HepG2 (cell line): ENCODE measurements around the gene PSMA7. TPM values are rescaled to one million over a fixed set of nuclear protein-coding genes. Genes with fewer than 3 reads are reported as not detected.
A peak's percentile ranks its signal among the peaks of the same experiment; 100 is the strongest.

Experiments used
- CHD4 ChIP-seq: fragments of 200-600 bp; sonication (generic); IDR thresholded peaks from 2 replicates; pipeline ENCODE4 v1.7.0; 2017; ENCODE audit warnings: mild to moderate bottlenecking, low read length, borderline replicate concordance
- IKZF4 ChIP-seq: sonication (generic); formaldehyde crosslinking; IDR thresholded peaks from 2 replicates; pipeline ENCODE4 v1.5.1; 2020; ENCODE audit warnings: borderline replicate concordance, mild to moderate bottlenecking, low read depth, missing genetic modification reagents; ENCODE audit errors: not compliant biosample characterization
- KAT8 ChIP-seq: IDR thresholded peaks from 2 replicates; pipeline ENCODE4 v1.6.1; 2016; ENCODE audit warnings: missing genetic modification reagents, missing compliant biosample characterization
- MTA1 ChIP-seq: sonication (generic); formaldehyde crosslinking; IDR thresholded peaks from 2 replicates; pipeline ENCODE4 v1.4.0; 2020; ENCODE audit warnings: missing genetic modification reagents, mild to moderate bottlenecking, borderline replicate concordance
- PCBP2 ChIP-seq: fragments of 200-400 bp; formaldehyde crosslinking; optimal IDR thresholded peaks from 2 replicates; pipeline ENCODE3; 2018; ENCODE audit warnings: low read length, low read depth; ENCODE audit not compliant: poor library complexity, severe bottlenecking
- PRMT3 ChIP-seq: sonication (generic); formaldehyde crosslinking; IDR thresholded peaks from 2 replicates; pipeline ENCODE4 v1.8.1; 2022; ENCODE audit warnings: low read depth, mild to moderate bottlenecking, moderate library complexity, missing genetic modification reagents, borderline replicate concordance
- RELA ChIP-seq: sonication (generic); formaldehyde crosslinking; IDR thresholded peaks from 2 replicates; pipeline ENCODE4 v1.4.0; 2020; ENCODE audit warnings: missing genetic modification reagents
- SNRNP70 ChIP-seq: fragments of 200-400 bp; formaldehyde crosslinking; IDR thresholded peaks from 2 replicates; pipeline ENCODE4 v1.6.1; 2017; ENCODE audit warnings: mild to moderate bottlenecking, low read depth, low read length, moderate library complexity
- SUZ12 ChIP-seq: fragments of 150-350 bp; IDR thresholded peaks from 2 replicates; pipeline ENCODE4 v1.6.1; 2014; ENCODE audit warnings: low read depth, low read length
- TARDBP ChIP-seq: sonication (generic); formaldehyde crosslinking; IDR thresholded peaks from 2 replicates; pipeline ENCODE4 v1.8.0; 2022; ENCODE audit warnings: mild to moderate bottlenecking, missing genetic modification reagents
- ZBTB7B ChIP-seq: sonication (generic); formaldehyde crosslinking; IDR thresholded peaks from 2 replicates; pipeline ENCODE4 v1.4.0; 2020; ENCODE audit warnings: missing genetic modification reagents
- ZNF121 ChIP-seq: sonication (generic); formaldehyde crosslinking; IDR thresholded peaks from 2 replicates; pipeline ENCODE4 v1.5.0; 2020; ENCODE audit warnings: mild to moderate bottlenecking, missing genetic modification reagents
- ZNF234 ChIP-seq: sonication (generic); formaldehyde crosslinking; conservative IDR thresholded peaks from 2 replicates; pipeline ENCODE4 v1.5.1; 2020; ENCODE audit warnings: mild to moderate bottlenecking, missing genetic modification reagents
- ZNF30 ChIP-seq: sonication (generic); formaldehyde crosslinking; IDR thresholded peaks from 2 replicates; pipeline ENCODE4 v1.5.0; 2020; ENCODE audit warnings: mild to moderate bottlenecking, missing genetic modification reagents
- ZNF333 ChIP-seq: sonication (generic); formaldehyde crosslinking; IDR thresholded peaks from 2 replicates; pipeline ENCODE4 v1.4.0; 2020; ENCODE audit warnings: mild to moderate bottlenecking, missing genetic modification reagents, borderline replicate concordance
- ZNF496 ChIP-seq: sonication (generic); formaldehyde crosslinking; IDR thresholded peaks from 2 replicates; pipeline ENCODE4 v1.8.1; 2023; ENCODE audit warnings: mild to moderate bottlenecking, moderate library complexity, missing genetic modification reagents; ENCODE audit not compliant: insufficient replicate concordance
- ZNF672 ChIP-seq: sonication (generic); formaldehyde crosslinking; IDR thresholded peaks from 2 replicates; pipeline ENCODE4 v1.8.1; 2022; ENCODE audit warnings: missing genetic modification reagents
- ZNF839 ChIP-seq: sonication (generic); formaldehyde crosslinking; IDR thresholded peaks from 2 replicates; pipeline ENCODE4 v1.4.0; 2020; ENCODE audit warnings: missing genetic modification reagents, mild to moderate bottlenecking, borderline replicate concordance
- ZXDC ChIP-seq: sonication (generic); formaldehyde crosslinking; IDR thresholded peaks from 2 replicates; pipeline ENCODE4 v1.5.0; 2020; ENCODE audit warnings: mild to moderate bottlenecking, missing genetic modification reagents
- polyA plus RNA-seq, 8 experiments: library from polyadenylated mRNA; depleted of rRNA in 3 of 8; stranded (reverse) in 7 of 8; unstranded in 1 of 8; fragments of >200 nt; fragmentation: Illumina TruSeq in 4 of 8; extraction: Trizol in 4 of 8; gene quantifications; 2 replicates each; pipeline versions ENCODE4 v1.2.1 to v1.2.3, GENCODE V29; 2011 to 2016; ENCODE audit warnings: low read depth in 4 of 8, missing spikeins in 1 of 8, mixed read lengths in 1 of 8; ENCODE audit not compliant: insufficient read depth in 1 of 8
- total RNA-seq, 5 experiments: library from RNA; depleted of rRNA; stranded (reverse); fragments of >200 nt; fragmentation: Illumina TruSeq; extraction: Trizol; gene quantifications; 2 replicates each; pipeline ENCODE4 v1.2.3, GENCODE V29; 2016; ENCODE audit warnings: low read depth in 1 of 5
- TF ChIP-seq, protein P1 (sequence below): sonication (generic); formaldehyde crosslinking; IDR thresholded peaks from 2 replicates; pipeline ENCODE4 v1.9.0; 2021; ENCODE audit warnings: missing genetic modification reagents, mild to moderate bottlenecking, borderline replicate concordance
- TF ChIP-seq, protein P2 (sequence below): sonication (generic); formaldehyde crosslinking; IDR thresholded peaks from 2 replicates; pipeline ENCODE4 v1.8.0; 2022; ENCODE audit warnings: missing genetic modification reagents, mild to moderate bottlenecking, moderate library complexity, borderline replicate concordance
- TF ChIP-seq, protein P3 (sequence below): sonication (generic); formaldehyde crosslinking; IDR thresholded peaks from 2 replicates; pipeline ENCODE4 v1.8.1; 2023; ENCODE audit warnings: mild to moderate bottlenecking, missing genetic modification reagents

Gene PSMA7
- total and polyA plus RNA-seq, 2 of the 13 experiments (the other 11 are each of a cell fraction or from before 2014, with no cell fraction given): 531 to 631 TPM

DNA sequence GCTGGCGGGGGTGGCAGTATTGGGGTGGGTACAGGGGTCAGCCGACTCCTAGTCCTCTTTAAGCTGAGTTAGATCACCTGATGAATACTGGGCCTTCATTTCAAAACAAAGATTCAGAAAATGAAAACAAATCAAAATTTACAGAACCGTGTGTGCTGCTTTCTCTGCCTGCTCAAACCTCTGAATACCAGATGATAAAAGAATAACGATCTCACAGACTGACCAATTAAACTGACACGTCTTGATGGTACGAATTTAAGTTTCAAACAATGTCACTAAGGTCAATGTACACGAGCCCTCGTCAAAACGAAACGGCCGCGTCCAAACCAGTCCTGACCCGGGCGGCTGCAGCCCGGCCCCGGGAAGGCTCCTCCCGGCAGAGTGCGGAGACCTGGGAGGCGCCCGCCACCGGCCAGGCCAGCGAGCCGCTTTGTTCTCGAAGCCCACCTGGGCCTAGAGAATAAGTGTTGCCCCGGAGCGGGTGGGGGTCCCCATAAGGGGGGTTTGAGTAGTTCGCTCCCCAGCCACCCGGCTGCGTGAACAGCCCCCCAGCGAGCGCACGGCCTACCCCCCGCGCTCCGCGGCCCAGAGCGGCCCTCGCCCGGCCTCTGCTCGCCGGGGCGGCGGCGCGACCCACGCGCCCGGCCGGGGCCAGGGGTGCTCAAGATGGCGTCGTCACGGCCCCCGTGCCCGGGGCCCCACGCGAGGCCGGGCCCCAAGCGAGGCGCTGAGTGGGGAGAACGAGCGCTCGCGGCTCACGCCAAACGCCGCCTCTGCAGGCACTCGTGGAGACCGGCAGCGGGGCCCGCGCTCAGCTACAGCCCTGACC is 728 bp downstream of the PSMA7 start (continued):
- TF ChIP-seq ZNF496 (no peak), KAT8 (CRISPR knock-in tag) (no peak), TARDBP (CRISPR knock-in tag) (no peak), SUZ12 (no peak), ZNF672 (CRISPR knock-in tag) (no peak), ZBTB7B (CRISPR knock-in tag) (no peak), ZXDC (no peak; the same call in 1 of the 2 replicates), ZNF121 (no peak), PCBP2 (no peak), PRMT3 (CRISPR knock-in tag) (no peak), ZNF234 (CRISPR knock-in tag) (peak; percentile 84; the same call in 1 of the 2 replicates), ZNF30 (CRISPR knock-in tag) (peak; percentile 58; the same call in 1 of the 2 replicates), MTA1 (no peak), SNRNP70 (no peak), IKZF4 (CRISPR knock-in tag) (no peak), ZNF333 (CRISPR knock-in tag) (no peak), CHD4 (no peak), ZNF839 (CRISPR knock-in tag) (no peak; the same call in 1 of the 2 replicates), RELA (CRISPR knock-in tag) (no peak)
- TF ChIP-seq, protein P1, sequence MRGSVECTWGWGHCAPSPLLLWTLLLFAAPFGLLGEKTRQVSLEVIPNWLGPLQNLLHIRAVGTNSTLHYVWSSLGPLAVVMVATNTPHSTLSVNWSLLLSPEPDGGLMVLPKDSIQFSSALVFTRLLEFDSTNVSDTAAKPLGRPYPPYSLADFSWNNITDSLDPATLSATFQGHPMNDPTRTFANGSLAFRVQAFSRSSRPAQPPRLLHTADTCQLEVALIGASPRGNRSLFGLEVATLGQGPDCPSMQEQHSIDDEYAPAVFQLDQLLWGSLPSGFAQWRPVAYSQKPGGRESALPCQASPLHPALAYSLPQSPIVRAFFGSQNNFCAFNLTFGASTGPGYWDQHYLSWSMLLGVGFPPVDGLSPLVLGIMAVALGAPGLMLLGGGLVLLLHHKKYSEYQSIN (CRISPR knock-in tag): no peak; the same call in 1 of the 2 replicates
- TF ChIP-seq, protein P2, sequence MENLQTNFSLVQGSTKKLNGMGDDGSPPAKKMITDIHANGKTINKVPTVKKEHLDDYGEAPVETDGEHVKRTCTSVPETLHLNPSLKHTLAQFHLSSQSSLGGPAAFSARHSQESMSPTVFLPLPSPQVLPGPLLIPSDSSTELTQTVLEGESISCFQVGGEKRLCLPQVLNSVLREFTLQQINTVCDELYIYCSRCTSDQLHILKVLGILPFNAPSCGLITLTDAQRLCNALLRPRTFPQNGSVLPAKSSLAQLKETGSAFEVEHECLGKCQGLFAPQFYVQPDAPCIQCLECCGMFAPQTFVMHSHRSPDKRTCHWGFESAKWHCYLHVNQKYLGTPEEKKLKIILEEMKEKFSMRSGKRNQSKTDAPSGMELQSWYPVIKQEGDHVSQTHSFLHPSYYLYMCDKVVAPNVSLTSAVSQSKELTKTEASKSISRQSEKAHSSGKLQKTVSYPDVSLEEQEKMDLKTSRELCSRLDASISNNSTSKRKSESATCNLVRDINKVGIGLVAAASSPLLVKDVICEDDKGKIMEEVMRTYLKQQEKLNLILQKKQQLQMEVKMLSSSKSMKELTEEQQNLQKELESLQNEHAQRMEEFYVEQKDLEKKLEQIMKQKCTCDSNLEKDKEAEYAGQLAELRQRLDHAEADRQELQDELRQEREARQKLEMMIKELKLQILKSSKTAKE: no peak
- TF ChIP-seq, protein P3, sequence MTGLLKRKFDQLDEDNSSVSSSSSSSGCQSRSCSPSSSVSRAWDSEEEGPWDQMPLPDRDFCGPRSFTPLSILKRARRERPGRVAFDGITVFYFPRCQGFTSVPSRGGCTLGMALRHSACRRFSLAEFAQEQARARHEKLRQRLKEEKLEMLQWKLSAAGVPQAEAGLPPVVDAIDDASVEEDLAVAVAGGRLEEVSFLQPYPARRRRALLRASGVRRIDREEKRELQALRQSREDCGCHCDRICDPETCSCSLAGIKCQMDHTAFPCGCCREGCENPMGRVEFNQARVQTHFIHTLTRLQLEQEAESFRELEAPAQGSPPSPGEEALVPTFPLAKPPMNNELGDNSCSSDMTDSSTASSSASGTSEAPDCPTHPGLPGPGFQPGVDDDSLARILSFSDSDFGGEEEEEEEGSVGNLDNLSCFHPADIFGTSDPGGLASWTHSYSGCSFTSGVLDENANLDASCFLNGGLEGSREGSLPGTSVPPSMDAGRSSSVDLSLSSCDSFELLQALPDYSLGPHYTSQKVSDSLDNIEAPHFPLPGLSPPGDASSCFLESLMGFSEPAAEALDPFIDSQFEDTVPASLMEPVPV (CRISPR knock-in tag): no peak
